Measurements from ENCODE around the gene SLC7A6.

The SLC7A6 gene

DNA sequence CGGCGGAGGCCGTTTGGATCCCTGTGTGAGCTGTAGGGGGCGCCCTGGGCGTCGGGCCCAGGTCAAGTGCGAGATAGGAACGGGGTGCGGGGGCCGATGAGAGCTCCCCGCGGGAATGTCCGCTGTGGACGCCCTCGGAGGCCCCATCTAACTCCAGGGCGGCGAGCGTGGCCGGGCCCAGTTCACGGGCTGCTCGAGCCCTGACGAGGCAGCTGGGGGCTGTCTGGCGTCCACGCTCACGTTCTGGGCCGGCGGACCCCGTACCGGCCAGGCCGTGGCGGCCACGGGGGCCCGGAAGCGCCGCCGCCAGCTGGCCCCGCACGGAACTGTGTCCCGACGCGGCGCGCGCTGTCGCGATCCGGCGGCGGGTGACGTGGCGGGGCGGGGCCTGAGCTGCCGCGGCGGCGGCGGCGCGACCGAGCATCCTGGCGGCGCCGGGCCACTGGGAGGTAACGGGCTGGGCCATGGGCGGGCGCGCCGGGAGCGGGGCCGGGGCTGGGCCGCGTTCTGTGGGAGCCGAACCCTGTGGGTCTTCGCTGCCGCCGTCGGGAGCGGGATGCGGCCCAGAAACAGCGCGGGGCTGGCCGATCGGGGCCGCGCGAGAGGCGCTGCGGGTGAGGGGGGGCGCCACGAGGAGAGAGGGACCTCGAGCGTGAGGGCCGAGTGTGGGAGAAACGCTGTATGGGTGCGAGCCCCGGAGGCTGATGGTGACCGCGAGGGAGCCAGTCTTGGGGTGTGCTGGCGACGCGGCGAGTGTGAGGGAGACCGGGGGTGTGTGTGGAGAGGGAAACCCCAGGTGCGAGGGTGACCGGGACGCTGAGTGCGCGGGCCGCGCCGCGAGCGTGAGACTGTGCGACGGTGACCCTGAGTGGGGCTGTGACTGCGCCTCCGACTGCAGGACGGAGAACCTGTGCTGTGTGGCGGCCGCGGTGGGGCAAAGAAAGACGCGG, at the start of gene SLC7A6:
Gene SLC7A6 (plus strand): TSS at position 399 of the 950 bp plus-strand sequence. CDS start 10,201 bp downstream, outside the sequence.
- peak; percentile 64 to 81 for DNase-seq (ENCODE audit: low read depth in 2 of 2)

GRCh38 chr16:68214726-68215125, 49.6 kb upstream of the SLC7A6 start:
- no peak for DNase-seq (ENCODE audit: low read depth in 2 of 2)

DNA sequence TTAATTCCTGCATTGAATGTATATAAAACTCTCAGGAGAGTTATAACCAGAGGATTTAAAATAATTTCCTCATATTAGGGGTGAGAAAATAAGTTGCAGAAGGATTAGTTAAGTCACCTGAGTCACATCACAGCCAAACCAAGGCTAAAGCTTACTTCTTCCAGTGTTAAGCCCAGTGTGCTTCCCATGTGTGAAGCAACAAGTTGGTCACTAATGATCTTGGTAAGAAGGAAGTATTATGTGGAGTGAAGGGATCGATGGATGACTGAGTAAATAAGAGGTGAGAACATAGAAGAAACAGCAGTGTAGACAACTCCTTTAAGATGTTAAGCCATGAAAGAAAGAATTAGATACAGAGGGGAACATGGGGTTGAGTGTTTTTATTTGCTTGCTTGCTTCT, 49.0 kb upstream of the SLC7A6 start:
- no peak for DNase-seq (ENCODE audit: low read depth in 2 of 2)

GRCh38 chr16:68216240-68216639, 48.1 kb upstream of the SLC7A6 start:
- DNase-seq (ENCODE audit: low read depth in 2 of 2), result no peak

DNA sequence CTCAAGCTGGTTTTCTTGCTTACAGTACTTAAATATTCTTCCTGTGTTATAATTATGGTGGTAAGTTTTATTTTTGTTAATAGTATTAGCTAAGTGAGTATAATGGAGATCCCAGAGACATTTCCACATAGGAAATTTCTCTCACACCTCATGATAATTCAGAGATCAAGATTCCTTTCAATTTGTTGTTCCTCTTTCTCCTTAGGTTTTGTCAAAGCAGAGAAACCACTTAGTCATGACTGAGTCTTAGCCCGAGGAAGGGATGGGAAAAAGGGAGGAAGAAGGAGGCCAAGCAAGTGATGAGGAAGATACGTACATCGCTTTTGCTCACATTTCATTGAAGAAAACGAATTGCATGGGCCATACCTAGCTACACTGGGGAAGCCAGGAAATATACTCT, 46.8 kb upstream of the SLC7A6 start:
- no peak for DNase-seq (ENCODE audit: low read depth in 2 of 2)

- DNase-seq (ENCODE audit: low read depth in 2 of 2), result no peak
These were observed 44.5 kb upstream of the SLC7A6 start for GRCh38 chr16:68219725-68220351.

DNA sequence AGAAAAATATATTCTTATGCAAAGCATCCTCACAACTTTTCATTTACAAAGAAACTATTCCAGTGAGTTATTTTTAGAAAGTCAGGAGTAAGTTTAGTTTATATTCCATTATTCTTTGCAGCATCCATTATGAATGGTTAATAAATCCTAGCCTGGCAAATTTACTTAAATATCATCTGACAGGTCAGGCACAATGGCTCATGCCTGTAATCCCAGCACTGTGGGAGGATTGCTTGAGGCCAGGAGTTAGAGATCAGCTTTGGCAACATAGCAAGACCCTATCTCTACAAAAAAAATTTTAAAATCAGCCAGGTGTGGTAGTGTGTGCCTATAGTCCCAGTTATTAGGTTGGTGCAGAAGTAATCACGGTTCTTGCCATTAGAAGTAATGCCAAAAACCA, 41.3 kb upstream of the SLC7A6 start:
- DNase-seq (ENCODE audit: low read depth in 2 of 2), result no peak

DNA sequence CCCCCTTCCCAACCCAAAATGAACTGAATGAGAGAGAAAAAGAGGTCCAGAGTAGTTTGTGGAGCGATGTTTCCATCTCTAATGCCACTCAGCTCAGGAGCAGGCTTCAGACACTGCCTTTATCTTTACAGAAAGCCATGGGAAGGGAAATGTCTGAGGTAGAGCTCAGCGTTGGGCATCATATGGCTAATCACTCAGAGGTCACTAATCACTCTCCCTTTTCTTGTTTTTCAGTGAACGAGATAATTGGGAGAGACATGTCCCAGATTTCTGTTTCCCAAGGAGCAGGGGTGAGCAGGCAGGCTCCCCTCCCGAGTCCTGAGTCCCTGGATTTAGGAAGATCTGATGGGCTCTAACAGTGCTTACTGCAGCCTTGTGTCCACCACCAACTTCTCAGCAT, 38.2 kb upstream of the SLC7A6 start:
- no peak for DNase-seq (ENCODE audit: low read depth in 2 of 2)

DNA sequence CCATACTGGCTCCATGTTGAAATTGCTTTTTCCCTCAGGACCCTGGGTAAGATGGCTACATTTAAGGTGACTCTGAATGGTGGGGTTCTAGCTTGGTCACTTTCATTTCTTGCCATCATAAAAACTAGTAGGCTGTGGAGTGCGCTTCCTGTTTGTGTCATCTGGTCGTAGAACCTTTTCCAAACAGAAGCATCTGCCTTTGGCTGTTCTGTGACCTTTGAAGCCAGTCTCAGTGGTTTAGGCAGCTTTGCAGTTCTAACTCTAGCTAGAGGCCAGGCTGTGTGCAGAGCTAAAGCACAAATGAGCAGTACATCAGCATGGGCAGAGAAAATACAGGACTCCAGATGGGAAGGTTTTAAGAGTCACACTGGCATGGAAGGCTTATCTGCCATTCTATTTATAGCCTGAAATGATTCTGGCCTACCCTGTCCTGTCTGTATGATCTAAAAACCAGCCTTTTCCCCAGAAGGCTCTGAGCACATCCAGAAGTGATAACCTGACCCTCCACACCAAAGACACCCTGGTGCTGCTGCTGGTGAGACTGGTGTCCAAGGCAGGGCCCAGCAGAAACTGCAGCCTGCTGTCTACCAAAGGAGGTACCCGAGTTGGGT, 37.0 kb upstream of the SLC7A6 start:
- no peak for DNase-seq (ENCODE audit: low read depth in 2 of 2)

GRCh38 chr16:68227850-68228553, 36.3 kb upstream of the SLC7A6 start:
- DNase-seq (ENCODE audit: low read depth in 2 of 2), result no peak

DNA sequence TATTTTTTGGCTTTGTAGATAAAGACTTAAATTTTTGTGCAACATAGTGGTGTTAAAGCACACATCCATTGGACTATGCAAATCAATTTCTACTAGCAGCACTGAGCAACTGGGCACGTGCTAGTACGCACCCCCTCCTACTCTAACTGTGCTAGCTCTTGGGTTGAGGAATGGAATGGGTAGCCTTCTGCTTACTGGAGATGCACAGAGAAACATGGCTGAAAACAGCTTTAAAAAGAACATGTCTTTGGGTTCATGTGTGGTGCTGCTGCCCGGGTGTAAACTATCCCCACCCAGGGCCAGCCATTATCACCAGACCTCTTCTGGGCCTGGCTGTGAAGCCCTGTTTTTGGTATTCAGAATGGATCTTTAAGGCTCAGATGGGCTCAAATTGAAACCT, 35.7 kb upstream of the SLC7A6 start:
- no peak for DNase-seq (ENCODE audit: low read depth in 2 of 2)

DNA sequence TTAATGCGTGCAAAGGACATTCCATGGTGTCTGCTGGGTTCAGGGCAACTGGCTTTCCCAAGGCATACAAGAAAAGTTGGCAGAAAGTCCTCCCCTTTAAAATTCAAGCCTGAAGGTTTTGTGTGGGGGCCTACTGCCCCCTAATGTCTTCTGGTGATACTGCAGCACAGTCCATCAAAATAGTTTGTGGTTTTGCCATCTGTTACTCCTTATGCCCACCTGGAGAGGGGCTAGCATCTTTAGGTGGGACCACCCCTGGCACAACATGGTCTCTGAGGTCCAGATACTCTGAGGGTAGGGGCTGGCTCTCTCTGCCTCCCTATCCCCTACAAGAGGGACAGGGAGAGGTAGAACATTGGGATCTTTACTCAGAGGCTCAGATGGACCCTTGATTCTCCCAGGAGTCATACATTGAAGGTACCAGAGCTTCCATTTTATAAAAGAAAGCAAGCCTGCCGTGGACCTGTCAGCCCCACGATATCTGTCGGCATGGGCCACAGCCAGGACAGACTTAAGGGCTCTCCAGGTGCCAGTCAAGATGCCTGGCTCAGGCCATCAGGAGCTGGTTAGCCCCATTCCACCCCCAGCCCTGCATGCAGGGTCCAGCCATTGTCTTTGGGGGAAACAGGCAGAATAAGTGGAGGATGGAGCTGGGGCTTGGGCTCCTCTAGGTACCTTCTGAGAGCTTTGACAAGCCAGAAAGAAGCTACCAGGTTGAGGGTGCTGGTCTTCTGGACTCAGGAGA, 34.7 kb upstream of the SLC7A6 start:
- no peak for DNase-seq (ENCODE audit: low read depth in 2 of 2)

- no peak for DNase-seq (ENCODE audit: low read depth in 2 of 2)
These were observed 34.2 kb upstream of the SLC7A6 start for GRCh38 chr16:68230176-68230571.

- DNase-seq (ENCODE audit: low read depth in 2 of 2), result no peak
These were observed 33.4 kb upstream of the SLC7A6 start for GRCh38 chr16:68230956-68231355.

GRCh38 chr16:68231384-68232136, 32.8 kb upstream of the SLC7A6 start:
- no peak for DNase-seq (ENCODE audit: low read depth in 2 of 2)

- DNase-seq (ENCODE audit: low read depth in 2 of 2), result no peak
These were observed 32.0 kb upstream of the SLC7A6 start for GRCh38 chr16:68232335-68232734.

GRCh38 chr16:68233085-68233834, 31.1 kb upstream of the SLC7A6 start:
- no peak for DNase-seq (ENCODE audit: low read depth in 2 of 2)

- no peak for DNase-seq (ENCODE audit: low read depth in 2 of 2)
These were observed 30.5 kb upstream of the SLC7A6 start for GRCh38 chr16:68233835-68234187.

- DNase-seq (ENCODE audit: low read depth in 2 of 2), result no peak
These were observed 29.9 kb upstream of the SLC7A6 start for GRCh38 chr16:68234188-68235107.
